GM18909 (cell line): ENCODE data around the gene MPND.
"Not testable (repeated sequence)": the region's sequence is repeated elsewhere in the genome, so short reads cannot be mapped to it uniquely, and the experiment has no call there.

Experiments used
- ATAC-seq: cut with Tn5 transposase; IDR thresholded peaks from one replicate; pipeline ENCODE4 v1.9.1; 2021; ENCODE audit warnings: mild to moderate bottlenecking; ENCODE audit not compliant: unreplicated experiment, poor library complexity

MPND gene

GRCh38 chr19:4345342-4346019 lies 2.1 kb downstream of the MPND start:
- no peak for ATAC-seq

DNA sequence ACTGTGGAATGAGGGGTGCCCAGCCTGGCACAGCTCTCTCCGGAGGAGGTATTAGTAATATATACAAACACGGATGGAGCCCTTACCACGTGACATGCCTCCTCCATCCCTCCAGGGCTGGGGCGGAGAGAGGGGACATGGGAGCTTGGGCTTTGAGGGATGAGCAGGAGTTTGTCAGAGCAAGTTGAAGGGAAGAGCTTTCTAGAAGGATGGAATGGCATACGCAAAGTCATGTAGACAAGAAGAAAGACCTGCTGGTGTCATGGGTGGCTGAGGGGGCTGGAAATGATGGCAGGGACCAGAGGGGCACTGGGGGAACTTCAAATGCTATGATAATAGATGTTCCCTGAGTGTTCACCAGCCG lies 2.6 kb downstream of the MPND start:
- no peak for ATAC-seq

- no peak for ATAC-seq
Measured at GRCh38 chr19:4347521-4347920, 4.2 kb downstream of the MPND start.

DNA sequence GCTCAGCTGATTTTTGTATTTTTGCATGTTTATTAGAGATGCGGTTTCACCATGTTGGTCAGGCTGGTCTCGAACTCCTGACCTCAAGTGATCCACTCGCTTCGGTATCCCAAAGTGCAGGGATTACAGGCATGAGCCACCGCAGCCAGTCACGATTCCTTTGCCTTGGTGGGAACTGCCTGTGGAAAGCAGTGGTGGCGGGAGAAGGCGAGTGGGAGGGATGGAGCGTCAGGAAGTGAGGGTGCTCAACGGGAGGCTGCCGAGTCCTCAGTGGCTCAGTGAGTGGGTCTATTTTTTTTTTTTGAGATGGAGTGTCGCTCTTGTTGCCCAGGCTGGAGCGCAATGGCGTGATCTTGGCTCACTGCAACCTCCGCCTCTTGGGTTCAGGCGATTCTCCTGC lies 5.9 kb downstream of the MPND start:
- not testable (repeated sequence) for ATAC-seq

DNA sequence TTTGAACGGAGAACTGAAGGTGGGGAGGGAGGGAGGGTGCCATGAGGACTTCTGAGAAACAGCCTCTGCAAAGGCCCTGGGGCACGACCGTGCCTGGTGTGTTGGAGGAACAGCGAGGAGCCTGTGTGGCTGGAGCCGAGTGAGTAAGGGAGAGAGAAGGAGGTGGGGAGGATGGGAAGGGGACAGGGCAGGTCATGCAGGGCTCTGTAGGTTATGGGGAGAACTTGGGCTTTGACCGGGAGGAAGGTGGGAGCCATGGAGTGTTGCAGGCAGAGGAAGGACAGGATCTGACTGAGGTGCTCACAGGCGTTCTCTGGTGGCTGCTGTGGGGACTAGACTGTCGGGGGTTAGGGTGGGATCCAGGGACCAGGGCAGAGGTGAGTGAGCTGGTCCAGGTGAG lies 6.7 kb downstream of the MPND start:
- no peak for ATAC-seq

- no peak for ATAC-seq
Measured at GRCh38 chr19:4350726-4351125, 7.4 kb downstream of the MPND start.

GRCh38 chr19:4352701-4353121 lies 9.3 kb downstream of the MPND start:
- ATAC-seq = no peak

GRCh38 chr19:4354282-4354681 lies 10.9 kb downstream of the MPND start:
- ATAC-seq = no peak

- no peak for ATAC-seq
Measured at GRCh38 chr19:4354897-4355296, 11.5 kb downstream of the MPND start.

DNA sequence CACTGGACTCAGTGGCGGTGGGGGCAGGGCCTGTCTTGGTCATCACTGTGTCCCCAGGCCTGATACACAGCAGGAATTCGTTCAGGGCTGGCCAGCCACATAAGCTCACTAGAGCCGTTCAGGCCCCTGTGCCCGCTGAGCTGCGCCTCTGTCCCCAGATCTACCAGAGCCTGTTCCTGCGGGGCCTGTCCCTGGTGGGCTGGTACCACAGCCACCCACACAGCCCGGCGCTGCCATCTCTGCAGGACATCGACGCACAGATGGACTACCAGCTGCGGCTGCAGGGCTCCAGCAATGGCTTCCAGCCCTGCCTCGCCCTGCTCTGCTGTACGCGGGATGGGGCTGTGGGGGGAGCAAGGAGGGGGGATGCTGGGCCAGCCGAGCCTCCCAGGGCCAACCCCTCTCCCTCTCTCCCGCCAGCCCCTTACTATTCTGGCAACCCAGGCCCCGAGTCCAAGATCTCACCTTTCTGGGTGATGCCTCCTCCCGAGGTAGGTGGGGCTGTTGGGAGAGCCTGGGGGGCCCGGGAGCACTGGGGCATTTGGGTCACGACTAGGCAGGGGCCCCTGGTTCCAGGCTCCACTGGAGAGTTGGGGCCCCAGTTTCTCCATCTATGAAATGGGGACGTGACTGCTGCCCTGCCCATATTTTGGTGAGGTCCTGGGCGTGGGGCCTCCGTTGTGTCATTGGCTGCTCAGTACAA lies 13.9 kb downstream of the MPND start:
- no peak for ATAC-seq

DNA sequence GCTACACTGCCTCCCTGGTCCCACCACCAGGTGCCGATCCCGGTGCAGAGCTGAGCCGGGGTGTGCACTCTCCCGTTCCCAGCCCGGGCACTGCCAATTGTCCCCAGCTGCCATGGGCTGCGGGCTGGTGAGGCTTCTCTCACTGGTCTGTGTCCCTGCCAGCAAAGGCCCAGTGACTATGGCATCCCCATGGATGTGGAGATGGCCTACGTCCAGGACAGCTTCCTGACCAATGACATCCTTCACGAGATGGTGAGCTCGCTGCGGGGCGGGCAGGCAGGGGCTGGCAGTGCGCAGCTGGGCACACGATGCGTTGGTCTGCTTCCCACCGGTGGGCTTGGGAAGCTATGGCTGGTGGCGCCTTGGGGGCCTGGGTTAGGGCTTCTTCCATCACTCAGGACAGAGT lies 14.6 kb downstream of the MPND start:
- no peak for ATAC-seq

- ATAC-seq = no peak
Measured at GRCh38 chr19:4358709-4359626, 15.6 kb downstream of the MPND start.

DNA sequence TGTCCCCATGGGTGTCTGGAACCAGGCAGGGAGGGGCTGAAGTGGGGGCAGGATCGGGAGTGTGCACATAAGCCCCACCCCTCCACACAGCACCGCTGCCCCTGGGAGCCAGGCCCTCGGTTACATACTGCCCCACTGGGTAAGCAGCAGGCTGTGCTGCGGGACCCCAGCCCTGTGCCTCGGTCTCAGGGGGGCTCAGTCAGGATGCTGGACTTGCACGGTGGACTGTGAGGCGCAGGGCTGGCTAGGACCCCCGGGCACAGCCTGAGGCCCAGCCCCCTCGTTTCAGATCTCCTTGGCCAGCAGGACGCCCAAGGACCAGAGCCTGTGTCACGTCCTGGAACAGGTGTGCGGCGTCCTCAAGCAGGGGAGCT lies 16.3 kb downstream of the MPND start:
- ATAC-seq = no peak

DNA sequence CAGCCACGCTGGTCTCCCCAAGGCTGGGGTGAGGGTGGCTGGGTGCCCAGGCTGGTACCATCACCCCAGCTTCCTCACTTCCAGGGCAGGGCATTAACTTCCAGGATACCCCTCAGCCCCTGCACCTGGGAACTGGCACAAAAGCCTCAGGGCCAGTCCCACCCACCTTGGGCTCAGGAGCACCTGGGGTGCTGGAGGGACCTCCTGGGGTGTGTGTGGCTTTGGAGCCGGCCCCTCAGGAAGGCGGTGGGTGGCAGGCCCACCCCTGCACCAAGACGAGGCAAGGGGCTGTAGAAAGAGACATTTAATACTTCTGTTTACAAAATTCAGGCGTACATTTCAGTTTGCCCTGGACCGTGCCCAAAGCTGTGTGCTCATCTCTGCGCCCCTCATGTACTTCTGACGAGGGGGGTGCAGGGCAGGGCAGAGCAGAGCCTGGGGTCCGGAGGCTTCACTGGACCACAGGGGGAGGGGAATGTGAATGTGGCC lies 16.8 kb downstream of the MPND start:
- ATAC-seq = no peak

GRCh38 chr19:4360641-4361151 lies 17.3 kb downstream of the MPND start:
- no peak for ATAC-seq

- ATAC-seq = no peak
Measured at GRCh38 chr19:4361152-4362046, 18.0 kb downstream of the MPND start.

DNA sequence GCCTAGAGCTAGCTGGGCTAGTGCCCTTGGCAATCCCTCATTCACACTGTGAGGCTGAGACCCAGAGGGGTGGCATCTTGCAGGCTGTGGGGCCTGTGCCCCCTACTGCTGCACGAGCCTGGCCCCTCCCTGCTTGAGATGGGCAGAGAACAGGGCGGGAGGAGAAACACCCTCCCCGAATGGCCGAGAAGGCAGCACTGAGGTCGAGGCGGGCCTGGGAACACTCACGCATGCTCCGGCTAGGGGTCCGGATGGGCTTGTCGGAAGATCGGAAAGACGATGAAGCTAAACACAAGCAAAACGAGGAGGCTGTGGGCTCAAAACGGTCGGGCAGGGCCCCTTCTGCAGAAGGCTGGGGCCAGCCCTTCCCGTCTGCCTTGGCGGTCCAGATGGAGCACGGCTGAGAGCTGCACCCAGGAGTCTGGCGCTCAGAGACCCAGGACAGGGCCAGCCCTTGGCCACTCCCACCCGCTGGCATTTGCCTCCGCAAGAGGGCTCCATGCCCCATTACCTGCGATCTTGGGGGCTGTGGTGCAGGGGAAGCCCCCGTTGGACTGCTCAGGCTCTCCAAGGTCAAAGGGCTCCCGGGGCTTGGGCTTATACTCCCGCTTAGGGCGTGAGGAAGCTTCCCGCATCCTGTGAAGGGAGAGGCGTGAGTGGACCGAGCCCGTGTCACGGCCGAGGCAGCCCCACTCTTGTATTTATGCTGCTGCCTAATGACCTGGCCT lies 18.9 kb downstream of the MPND start:
- no peak for ATAC-seq

DNA sequence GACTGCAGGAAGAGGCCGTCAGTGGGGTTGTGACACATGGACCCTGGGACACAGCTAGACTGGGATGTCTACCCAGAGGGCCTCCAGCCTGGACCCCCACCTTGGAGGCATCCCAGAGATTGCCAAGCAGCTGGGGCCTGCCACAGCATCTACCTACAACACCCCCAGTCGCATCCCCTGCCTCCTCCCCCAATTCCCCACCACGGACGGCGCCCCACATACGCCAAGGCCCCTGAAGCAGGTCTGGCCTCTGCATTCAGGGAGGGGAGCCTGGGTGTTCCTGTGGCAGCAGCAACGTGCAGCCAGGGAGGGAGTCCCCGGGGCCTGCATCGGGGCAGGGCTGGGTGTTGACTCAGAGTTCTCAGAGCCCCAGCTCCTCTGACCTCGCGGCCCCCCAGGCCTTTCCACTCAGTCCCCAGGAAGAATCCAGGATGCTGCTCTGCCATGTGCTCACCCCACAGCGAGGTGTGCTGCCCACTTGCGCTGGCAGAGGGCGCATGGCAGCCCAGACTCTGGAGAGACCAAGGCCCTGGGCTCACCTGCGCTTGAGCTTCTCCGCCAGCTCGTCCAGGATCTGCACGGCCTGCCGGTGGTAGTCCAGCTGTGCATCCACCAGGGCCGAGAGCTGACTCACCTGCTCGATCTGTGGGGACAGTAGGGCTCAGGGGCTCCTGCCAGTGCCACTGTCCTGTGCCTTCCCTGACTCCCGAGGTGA lies 19.6 kb downstream of the MPND start:
- ATAC-seq = no peak
